NCI-H345 treated with DMSO at 0.1 percent for 48 hours (cell line): ENCODE measurements around the gene FGD4.

Experiments used
- DNase-seq: peaks from one replicate; lab custom pipeline; 2025; ENCODE audit not compliant: unreplicated experiment; lab: John Stamatoyannopoulos, UW

The FGD4 gene

GRCh38 chr12:32399370-32400113 lies at the start of gene FGD4:
FGD4 (plus strand) TSS chr12:32399558.
- peak; percentile 76 for DNase-seq

GRCh38 chr12:32353540-32353939 lies 45.8 kb upstream of the FGD4 start:
- DNase-seq, result no peak

GRCh38 chr12:32357601-32358249 lies 41.6 kb upstream of the FGD4 start:
- no peak for DNase-seq

- no peak for DNase-seq
Measured at GRCh38 chr12:32360956-32361355, 38.4 kb upstream of the FGD4 start.

GRCh38 chr12:32362892-32363291 lies 36.5 kb upstream of the FGD4 start:
- no peak for DNase-seq

DNA sequence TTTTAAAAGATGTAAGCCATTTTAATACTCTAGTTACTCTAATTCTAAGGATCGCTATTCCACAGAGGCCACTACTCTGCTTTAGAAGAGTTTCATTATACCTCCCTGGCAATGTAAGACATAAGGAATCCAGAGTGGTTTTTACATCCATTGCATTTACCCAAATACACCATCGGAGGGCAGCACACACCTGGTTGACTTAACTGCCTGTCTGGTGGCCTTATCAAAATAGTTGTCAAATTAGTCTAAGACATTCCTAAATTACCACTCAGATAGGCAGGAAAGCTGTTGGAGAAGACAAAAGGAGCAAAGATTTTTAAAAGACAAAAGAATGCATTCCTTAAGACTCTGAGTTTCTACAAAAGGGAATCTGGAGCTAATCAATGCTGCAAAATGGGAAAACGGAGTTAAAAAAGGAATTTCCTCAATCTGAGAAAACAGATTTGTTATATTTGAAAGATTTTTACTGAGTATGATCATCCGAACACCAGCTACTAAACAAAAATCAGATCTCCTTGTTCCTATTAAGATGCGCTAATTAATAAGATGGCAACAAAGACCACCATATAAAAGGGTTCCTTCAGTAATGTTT lies 33.8 kb upstream of the FGD4 start:
- DNase-seq, result peak; percentile 65

GRCh38 chr12:32366714-32367113 lies 32.6 kb upstream of the FGD4 start:
- no peak for DNase-seq

GRCh38 chr12:32367381-32367780 lies 32.0 kb upstream of the FGD4 start:
- DNase-seq, result no peak

- DNase-seq, result no peak
Measured at GRCh38 chr12:32369202-32369601, 30.2 kb upstream of the FGD4 start.

- DNase-seq, result no peak
Measured at GRCh38 chr12:32377344-32378055, 21.9 kb upstream of the FGD4 start.

DNA sequence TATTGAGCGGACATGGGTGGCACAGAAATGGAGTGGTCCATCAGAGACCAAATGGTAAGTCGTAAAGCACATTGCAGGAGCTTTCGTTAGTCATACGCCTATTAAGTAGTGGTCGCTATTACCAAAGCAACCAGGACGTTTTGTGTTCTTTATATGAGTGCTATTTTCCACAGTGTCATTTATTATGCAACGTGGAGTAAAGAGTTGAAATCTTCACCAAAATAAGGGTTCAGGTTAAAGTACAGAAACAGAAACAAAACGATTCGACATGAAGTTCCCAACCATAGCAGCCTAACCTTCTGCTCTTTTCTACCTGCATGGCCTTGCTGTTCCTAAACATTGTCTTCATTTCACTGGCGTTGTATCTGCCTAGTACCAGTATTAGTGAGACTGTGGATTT lies 20.1 kb upstream of the FGD4 start:
- DNase-seq, result no peak

- DNase-seq, result no peak
Measured at GRCh38 chr12:32379667-32380066, 19.7 kb upstream of the FGD4 start.

DNA sequence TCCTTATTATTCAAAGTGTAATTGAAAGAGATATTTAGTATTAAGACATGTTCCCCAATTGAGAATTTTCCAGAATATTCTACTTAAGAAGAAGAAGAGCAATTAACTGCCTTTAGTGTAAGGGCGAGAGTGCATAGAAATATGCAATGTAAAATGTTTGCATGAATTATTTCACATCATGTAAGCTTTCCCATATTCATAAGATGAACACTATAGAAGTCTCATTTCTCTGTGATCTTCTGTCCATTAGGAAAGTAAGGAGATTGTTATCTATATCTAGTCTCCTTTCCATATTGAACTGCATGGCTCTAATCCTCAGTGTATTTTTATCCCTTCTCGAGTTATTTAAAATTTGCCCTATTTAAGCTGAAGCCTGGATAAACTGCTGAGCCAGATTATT lies 17.1 kb upstream of the FGD4 start:
- DNase-seq, result no peak

GRCh38 chr12:32390572-32391219 lies 8.7 kb upstream of the FGD4 start:
- DNase-seq, result no peak

GRCh38 chr12:32395026-32395425 lies 4.3 kb upstream of the FGD4 start:
- no peak for DNase-seq

DNA sequence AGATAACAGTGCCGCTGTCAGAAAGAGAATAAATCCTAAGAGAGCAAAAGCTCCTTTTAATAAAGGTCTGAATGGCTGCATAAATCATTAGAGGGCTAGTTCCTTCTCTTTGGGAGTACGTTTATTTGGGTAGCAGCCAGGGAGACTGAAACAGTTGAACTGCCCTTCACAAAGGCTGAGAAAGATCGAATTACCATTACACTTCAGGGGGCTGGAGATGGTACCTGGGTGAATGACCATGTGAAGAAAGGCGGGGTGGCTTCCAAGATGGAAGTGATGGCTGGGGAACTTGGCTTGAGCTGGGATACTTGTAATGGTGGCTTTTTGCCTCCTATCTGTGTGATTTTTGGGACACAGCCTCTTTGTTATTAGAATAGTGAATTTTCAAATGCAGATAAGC lies 1.7 kb upstream of the FGD4 start:
- DNase-seq, result peak; percentile 9

- DNase-seq, result no peak
Measured at GRCh38 chr12:32398181-32398580, 1.2 kb upstream of the FGD4 start.

GRCh38 chr12:32398816-32399369 lies 465 bp upstream of the FGD4 start:
- no peak for DNase-seq

GRCh38 chr12:32400114-32400672 lies 835 bp downstream of the FGD4 start:
- peak; percentile 36 for DNase-seq

GRCh38 chr12:32400866-32401265 lies 1.5 kb downstream of the FGD4 start:
- DNase-seq, result no peak

DNA sequence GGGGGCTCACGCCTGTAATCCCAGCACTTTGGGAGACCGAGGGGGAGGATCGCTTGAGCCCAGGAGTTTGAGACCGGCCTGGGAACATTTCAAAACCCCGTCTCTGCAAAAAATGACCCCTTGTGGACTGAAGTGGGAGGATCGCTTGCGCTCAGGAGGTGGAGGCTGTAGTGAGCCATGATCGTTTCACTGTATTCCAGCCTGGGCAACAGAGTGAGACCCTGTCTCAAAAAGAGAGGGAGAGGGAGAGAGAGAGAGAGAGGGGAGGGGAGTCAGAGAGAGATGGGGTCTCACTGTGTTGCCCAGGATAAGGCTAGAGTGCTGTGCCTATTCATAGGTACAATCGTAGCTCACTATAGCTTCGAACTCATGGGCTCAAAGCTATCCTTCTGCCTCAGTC lies 2.8 kb downstream of the FGD4 start:
- no peak for DNase-seq
